Body of pancreas (tissue), 4 donors: ENCODE data around the gene NKIRAS2. TPM values are rescaled to one million over a fixed set of nuclear protein-coding genes. Genes with fewer than 3 reads are reported as not detected.
A peak's percentile ranks its signal among the peaks of the same experiment; 100 is the strongest.

Source experiments
- ATAC-seq: fragments of 150-250 bp; one replicate; pipeline ENCODE4 v1.9.1; 2016
- DNase-seq, 4 donors: peaks; one replicate each; pipeline ENCODE4 v3.0.0-alpha.2; 2019
- H3K27ac ChIP-seq, 4 donors: fragments of 200-600 bp; sonication (generic); 1 replicate in 3 of 4; 2 replicates in 1 of 4; pipeline versions ENCODE4 v1.5.1 to v1.6.1; 2016 to 2019; ENCODE audit warnings: mild to moderate bottlenecking in 1 of 4, mixed read lengths in 1 of 4, moderate library complexity in 1 of 4
- H3K27me3 ChIP-seq, 2 donors: fragments of 200-600 bp; sonication (generic); one replicate each; pipeline ENCODE4 v1.6.0; 2016; ENCODE audit warnings: mild to moderate bottlenecking in 1 of 2
- H3K36me3 ChIP-seq, 2 donors: fragments of 200-600 bp; sonication (generic); replicated peaks in 1 of 2; 2 replicates each; pipeline ENCODE4 v1.5.1; 2016; ENCODE audit warnings: low read depth in 2 of 2; ENCODE audit not compliant: insufficient read depth in 1 of 2
- H3K4me1 ChIP-seq: fragments of 200-600 bp; sonication (generic); one replicate; pipeline ENCODE4 v1.6.0; 2016
- H3K4me3 ChIP-seq, 2 donors: fragments of 200-600 bp; sonication (generic); 1 replicate in 1 of 2; 2 replicates in 1 of 2; pipeline ENCODE4 v1.5.1; 2016 to 2019
- H3K9me3 ChIP-seq, 3 donors: fragments of 200-600 bp; sonication (generic); 1 replicate in 2 of 3; 2 replicates in 1 of 3; pipeline ENCODE4 v1.5.1; 2016
- CTCF ChIP-seq, 7 experiments: fragments of 450-650 bp in 4 of 7; fragments of 200-600 bp in 3 of 7; sonication (generic) in 3 of 7; IDR thresholded peaks; one replicate each; pipeline ENCODE4 v1.5.1; 2016 to 2019; ENCODE audit warnings: antibody characterized with exemption in 7 of 7
- POLR2A ChIP-seq, 3 donors: fragments of 450-650 bp; IDR thresholded peaks; one replicate each; pipeline ENCODE4 v1.6.1; 2016; ENCODE audit warnings: antibody characterized with exemption in 3 of 3, mild to moderate bottlenecking in 2 of 3
- WGBS, 2 donors: methylation state at CpG; one replicate each; pipeline ENCODE4 v1.1.5; 2017; 5-methylcytosine and 5-hydroxymethylcytosine counted together
- intact Hi-C: fragments of 100-400 bp; cut with DNase I; formaldehyde crosslinking; loops from one replicate; pipeline ENCODE4 v1.15.1; 2023
- total RNA-seq, 2 donors: library from RNA; depleted of rRNA; stranded (reverse); fragments of >200 nt; gene quantifications; one replicate each; pipeline ENCODE4 v1.1.0, GENCODE V29; 2016

The NKIRAS2 gene
- total RNA-seq, 2 donors from 2014 or later: 17.1 to 19.2 TPM

- ATAC-seq: no peak
- TF ChIP-seq POLR2A (IDR thresholded peaks at IDR 0.05) (no peak), CTCF (IDR thresholded peaks at IDR 0.05) (no peak)
These were observed 43.6 kb upstream of the NKIRAS2 start for GRCh38 chr17:41976142-41976768.

GRCh38 chr17:41977991-41978390 is 41.9 kb upstream of the NKIRAS2 start:
- H3K9me3 ChIP-seq: no peaks in the 10 kb centered on the region
- no peak overlapping the region for H3K27ac ChIP-seq
- peaks cover 25% of the 10 kb centered on the region for H3K4me1 ChIP-seq
- no peak overlapping the region for H3K4me3 ChIP-seq
- DNase-seq (peak in 2 of 4 donors; percentile 54 to 60), ATAC-seq (no peak)
- no peak for TF ChIP-seq CTCF (IDR thresholded peaks at IDR 0.05)
- no peak for TF ChIP-seq POLR2A (IDR thresholded peaks at IDR 0.05)
- H3K27me3 ChIP-seq: no peaks in the 10 kb centered on the region
- peaks cover 5 to 37% of the 10 kb centered on the region in 2 donors for H3K36me3 ChIP-seq
- intact Hi-C loops: no loop called here
- 35 to 45% methylated on average over 4 of the region's 4 CpGs for WGBS, 2 donors

More at GRCh38 chr17:41976142-41976768, 43.6 kb upstream of the NKIRAS2 start:
- Histone ChIP-seq H3K4me3 (no peak overlapping the region), H3K27me3 (no peaks in the 10 kb centered on the region), H3K4me1 (peaks cover 41% of the 10 kb centered on the region), H3K36me3 (peaks cover 0 to 27% of the 10 kb centered on the region in 2 donors), H3K9me3 (no peaks in the 10 kb centered on the region), H3K27ac (peak overlapping the region in 1 of 4 donors; percentile 6)
- no peak for DNase-seq
- intact Hi-C loops: no loop called here
- 74 to 76% methylated on average over 8 to 11 of the region's 11 CpGs for WGBS, 2 donors

- ATAC-seq: peak; percentile 21
These were observed 37.7 kb upstream of the NKIRAS2 start for GRCh38 chr17:41982026-41982760.

GRCh38 chr17:41984454-41984853 is 35.4 kb upstream of the NKIRAS2 start:
- H3K36me3 ChIP-seq: peaks cover 12 to 52% of the 10 kb centered on the region in 2 donors
- ATAC-seq: no peak
- H3K4me3 ChIP-seq: no peak overlapping the region

More at GRCh38 chr17:41982026-41982760, 37.7 kb upstream of the NKIRAS2 start:
- DNase-seq: no peak
- Histone ChIP-seq H3K27ac (peak overlapping the region in 2 of 4 donors; percentile 30 to 32), H3K4me3 (no peak overlapping the region), H3K36me3 (peaks cover 5 to 33% of the 10 kb centered on the region in 2 donors), H3K4me1 (peaks cover 10% of the 10 kb centered on the region), H3K9me3 (no peaks in the 10 kb centered on the region), H3K27me3 (no peaks in the 10 kb centered on the region)
- intact Hi-C loops: no loop called here
- TF ChIP-seq POLR2A (IDR thresholded peaks at IDR 0.05) (no peak), CTCF (IDR thresholded peaks at IDR 0.05) (no peak)
- WGBS, 2 donors: 82 to 89% methylated on average over 14 of the region's 14 CpGs

More at GRCh38 chr17:41984454-41984853, 35.4 kb upstream of the NKIRAS2 start:
- Histone ChIP-seq H3K27ac (no peak overlapping the region), H3K9me3 (no peaks in the 10 kb centered on the region), H3K27me3 (no peaks in the 10 kb centered on the region), H3K4me1 (no peaks in the 10 kb centered on the region)
- no peak for DNase-seq
- no peak for TF ChIP-seq POLR2A (IDR thresholded peaks at IDR 0.05)
- TF ChIP-seq CTCF (IDR thresholded peaks at IDR 0.05): no peak
- WGBS, 2 donors: 94 to 96% methylated on average over 8 of the region's 8 CpGs
- intact Hi-C loops: no loop called here
